GM21529 (cell line): Measurements from ENCODE around the gene MYH15.
A peak's percentile ranks its signal among the peaks of the same experiment; 100 is the strongest.

Experiments used
- ATAC-seq: cut with Tn5 transposase; IDR thresholded peaks from one replicate; pipeline ENCODE4 v1.9.1; 2021; ENCODE audit not compliant: unreplicated experiment

MYH15 gene

DNA sequence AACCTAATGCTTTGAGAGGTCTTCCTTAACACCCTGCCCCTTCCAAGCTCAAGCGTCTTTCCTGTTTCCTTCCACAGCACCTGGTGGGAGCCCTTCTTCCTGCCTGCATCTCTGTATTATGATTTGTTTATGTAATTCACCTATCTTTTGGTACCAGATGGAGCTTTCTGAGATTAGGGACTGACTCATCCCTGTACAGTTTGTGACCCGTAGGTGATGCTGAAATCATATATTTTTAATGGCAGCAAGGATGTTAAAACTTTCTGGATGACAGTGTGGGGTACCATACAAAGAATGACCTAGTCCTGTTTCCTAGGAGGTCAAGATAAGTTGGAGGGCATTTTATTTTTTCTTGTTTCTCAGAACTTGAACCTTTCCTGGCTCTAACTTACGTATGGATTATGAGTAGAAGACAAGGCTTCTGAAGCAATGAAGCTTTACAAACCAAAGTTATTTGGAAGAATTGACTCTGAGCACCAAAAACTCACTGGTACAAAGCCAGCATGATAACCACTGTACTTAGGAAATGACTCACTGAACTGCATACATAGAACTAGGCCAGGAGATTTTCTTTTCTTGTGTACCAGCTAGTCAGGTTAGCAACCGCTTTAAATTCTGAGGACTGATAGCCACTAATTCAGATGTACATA lies 167.4 kb downstream of the MYH15 start:
- ATAC-seq: peak; percentile 71

GRCh38 chr3:108341911-108342310 lies 168.5 kb downstream of the MYH15 start:
- no peak for ATAC-seq

DNA sequence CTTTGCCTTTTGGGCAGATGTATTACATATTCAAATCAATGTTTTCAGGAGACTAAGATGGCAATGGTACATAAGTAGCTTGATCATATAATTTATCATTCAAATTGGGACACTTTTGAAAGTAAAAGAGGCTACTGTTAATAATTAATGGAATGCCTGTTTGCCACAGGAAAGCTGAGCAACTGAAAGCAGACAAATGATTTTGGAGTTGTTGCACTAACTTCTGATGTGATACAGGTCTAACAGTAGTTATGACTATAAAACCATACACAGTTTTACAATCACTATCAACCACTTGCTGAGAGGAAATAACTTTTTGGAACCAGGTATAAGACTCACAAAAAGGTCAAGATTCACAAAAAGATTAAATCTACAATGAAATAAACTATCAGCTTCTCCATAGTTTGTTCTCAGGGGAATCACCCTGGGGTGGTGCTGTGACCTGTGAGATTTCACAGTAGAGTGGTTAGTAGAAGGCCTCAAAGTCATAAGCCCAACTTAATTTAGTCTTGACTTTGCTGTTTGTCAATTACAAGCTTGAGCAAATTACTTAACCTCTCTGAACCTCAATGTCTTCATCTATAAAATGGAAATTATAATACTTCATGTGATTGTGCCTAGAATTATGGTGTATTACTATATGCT lies 171.4 kb downstream of the MYH15 start:
- no peak for ATAC-seq

GRCh38 chr3:108334701-108335100 lies 175.7 kb downstream of the MYH15 start:
- ATAC-seq: no peak

DNA sequence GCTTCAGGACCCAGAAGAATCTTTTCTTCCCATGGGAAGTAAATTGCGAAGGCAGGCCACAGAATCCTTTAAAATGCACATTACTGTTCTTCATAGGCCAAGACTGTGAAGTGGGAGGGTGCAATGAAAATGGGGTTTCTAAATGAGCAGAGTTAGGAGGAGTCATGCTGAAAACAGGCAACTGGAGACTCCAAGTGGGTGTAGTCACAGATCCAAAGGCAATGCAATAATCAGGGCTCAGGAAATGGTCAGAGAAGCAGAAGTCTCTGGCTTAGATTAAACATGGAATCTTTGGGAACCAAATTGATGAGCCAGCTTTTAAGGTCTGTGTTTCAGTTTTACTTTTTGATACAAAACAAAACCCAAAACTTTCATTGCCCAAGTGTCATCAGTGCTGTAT lies 176.4 kb downstream of the MYH15 start:
- ATAC-seq: no peak

DNA sequence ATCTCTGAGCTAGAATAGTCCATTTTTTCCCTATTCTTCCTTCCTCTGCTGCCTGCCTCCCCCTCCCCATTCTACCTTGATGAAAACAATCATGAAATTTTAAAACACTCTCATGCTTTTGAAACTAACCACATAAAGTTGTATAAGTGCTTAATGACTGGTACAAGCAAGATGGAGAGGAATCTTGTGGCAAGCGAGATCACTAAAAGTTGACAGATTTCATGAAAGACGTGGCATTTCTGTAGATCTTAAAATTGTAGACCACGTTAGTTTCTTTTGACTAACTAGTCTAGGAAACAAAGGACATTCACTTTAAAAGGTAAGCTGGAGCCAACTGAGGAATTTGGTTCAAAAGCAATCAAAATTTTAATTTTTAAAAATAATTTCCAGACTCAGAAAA lies 178.6 kb downstream of the MYH15 start:
- ATAC-seq: no peak
